Activated T-helper 1 cell treated with anti-CD3 and anti-CD28 coated beads, Interleukin-12 subunit alpha, Interleukin-12 subunit beta, Interleukin-2, Interleukin-4 antibody, amounts not matched to agents 30 ng/mL and 10 ng/mL and 1 ng/mL, durations not matched to agents 14 hours and 24 hours and 36 hours (primary cell): ENCODE measurements around the gene URI1. TPM values are rescaled to one million over a fixed set of nuclear protein-coding genes. Genes with fewer than 3 reads are reported as not detected.
"Not testable (repeated sequence)": the region's sequence is repeated elsewhere in the genome, so short reads cannot be mapped to it uniquely, and the experiment has no call there.

Source experiments
- DNase-seq: peaks from one replicate; pipeline ENCODE4 v3.0.0; 2021; ENCODE audit warnings: low spot score
- H3K27ac Mint-ChIP-seq: one replicate; pipeline ENCODE4 v1.8.0; 2021; ENCODE audit warnings: mild to moderate bottlenecking, mixed read lengths
- H3K27me3 Mint-ChIP-seq: one replicate; pipeline ENCODE4 v1.8.0; 2022; ENCODE audit warnings: mild to moderate bottlenecking, moderate library complexity, mixed read lengths; ENCODE audit not compliant: insufficient read depth
- H3K36me3 Mint-ChIP-seq: one replicate; pipeline ENCODE4 v1.8.0; 2021; ENCODE audit warnings: low read depth, mixed read lengths
- H3K4me1 Mint-ChIP-seq: one replicate; pipeline ENCODE4 v1.8.0; 2021; ENCODE audit warnings: low read depth, mixed read lengths
- H3K4me3 Mint-ChIP-seq: one replicate; pipeline ENCODE4 v1.8.0; 2021; ENCODE audit warnings: mild to moderate bottlenecking, moderate library complexity, mixed read lengths
- H3K9me3 Mint-ChIP-seq: one replicate; pipeline ENCODE4 v1.8.0; 2021; ENCODE audit warnings: mixed read lengths
- intact Hi-C: fragments of 100-400 bp; cut with micrococcal nuclease; formaldehyde crosslinking; loops from one replicate; pipeline ENCODE4 v1.15.1; 2024
- total RNA-seq: library from RNA; stranded (reverse); gene quantifications from 2 replicates; pipeline ENCODE4 v1.2.3, GENCODE V29; 2022

The URI1 gene
- total RNA-seq, 1 donor from 2014 or later: 62.9 TPM

DNA sequence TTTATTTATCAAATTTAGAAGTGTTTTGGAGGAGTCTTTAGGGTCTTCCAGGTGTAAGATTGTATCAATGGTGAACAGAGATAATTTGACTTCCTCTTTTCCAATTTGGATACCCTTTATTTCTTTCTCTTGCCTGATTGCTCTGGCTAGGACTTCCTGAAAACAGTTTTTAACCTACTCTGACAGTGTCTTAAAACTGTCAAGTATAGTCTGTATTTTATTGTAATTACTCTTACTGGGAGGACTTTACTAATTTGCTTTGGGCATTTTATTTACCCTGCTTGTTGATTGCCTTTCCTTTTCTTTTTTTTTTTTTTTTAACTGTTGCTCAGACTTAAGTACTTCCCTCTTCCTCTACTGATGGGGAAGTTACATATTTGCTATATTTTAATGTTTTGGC lies 81.3 kb downstream of the URI1 start:
- Mint-ChIP-seq H3K36me3 (peaks cover 21% of the 10 kb centered on the region), H3K27me3 (no peaks in the 10 kb centered on the region), H3K9me3 (no peaks in the 10 kb centered on the region), H3K4me1 (peaks cover 7% of the 10 kb centered on the region), H3K27ac (no peak overlapping the region), H3K4me3 (no peak overlapping the region)
- no peak for DNase-seq
- intact Hi-C loops: no loop called here

DNA sequence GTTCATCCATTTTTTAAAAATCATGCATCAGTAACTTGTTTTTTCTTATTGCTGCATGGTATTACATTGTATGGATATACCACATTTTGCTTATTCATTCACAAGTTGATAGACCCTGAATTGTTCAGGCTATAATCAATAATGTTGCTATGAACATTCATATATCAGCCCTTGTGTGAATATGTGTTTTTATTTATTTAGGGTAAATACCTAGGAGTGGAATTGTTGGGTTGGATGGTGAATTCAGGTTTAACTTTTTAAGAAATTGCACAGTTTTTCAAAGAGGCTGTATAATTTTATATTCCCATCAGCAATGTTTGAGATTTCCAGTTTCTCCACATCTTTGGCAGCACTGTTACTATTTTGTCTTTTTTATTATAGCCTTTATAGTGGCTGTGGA lies 82.1 kb downstream of the URI1 start:
- intact Hi-C loops: no loop called here
- no peak overlapping the region for H3K27ac Mint-ChIP-seq
- H3K4me1 Mint-ChIP-seq: peaks cover 11% of the 10 kb centered on the region
- H3K9me3 Mint-ChIP-seq: no peaks in the 10 kb centered on the region
- H3K27me3 Mint-ChIP-seq: no peaks in the 10 kb centered on the region
- peaks cover 19% of the 10 kb centered on the region for H3K36me3 Mint-ChIP-seq
- no peak for DNase-seq
- no peak overlapping the region for H3K4me3 Mint-ChIP-seq

- H3K36me3 Mint-ChIP-seq: peaks cover 42% of the 10 kb centered on the region
- no peak overlapping the region for H3K4me3 Mint-ChIP-seq
- no peaks in the 10 kb centered on the region for H3K27me3 Mint-ChIP-seq
- intact Hi-C loops: no loop called here
- H3K27ac Mint-ChIP-seq: no peak overlapping the region
- DNase-seq: no peak
- H3K4me1 Mint-ChIP-seq: peaks cover 32% of the 10 kb centered on the region
- peaks cover 9% of the 10 kb centered on the region for H3K9me3 Mint-ChIP-seq
Measured at GRCh38 chr19:30026933-30027332, 84.9 kb downstream of the URI1 start.

DNA sequence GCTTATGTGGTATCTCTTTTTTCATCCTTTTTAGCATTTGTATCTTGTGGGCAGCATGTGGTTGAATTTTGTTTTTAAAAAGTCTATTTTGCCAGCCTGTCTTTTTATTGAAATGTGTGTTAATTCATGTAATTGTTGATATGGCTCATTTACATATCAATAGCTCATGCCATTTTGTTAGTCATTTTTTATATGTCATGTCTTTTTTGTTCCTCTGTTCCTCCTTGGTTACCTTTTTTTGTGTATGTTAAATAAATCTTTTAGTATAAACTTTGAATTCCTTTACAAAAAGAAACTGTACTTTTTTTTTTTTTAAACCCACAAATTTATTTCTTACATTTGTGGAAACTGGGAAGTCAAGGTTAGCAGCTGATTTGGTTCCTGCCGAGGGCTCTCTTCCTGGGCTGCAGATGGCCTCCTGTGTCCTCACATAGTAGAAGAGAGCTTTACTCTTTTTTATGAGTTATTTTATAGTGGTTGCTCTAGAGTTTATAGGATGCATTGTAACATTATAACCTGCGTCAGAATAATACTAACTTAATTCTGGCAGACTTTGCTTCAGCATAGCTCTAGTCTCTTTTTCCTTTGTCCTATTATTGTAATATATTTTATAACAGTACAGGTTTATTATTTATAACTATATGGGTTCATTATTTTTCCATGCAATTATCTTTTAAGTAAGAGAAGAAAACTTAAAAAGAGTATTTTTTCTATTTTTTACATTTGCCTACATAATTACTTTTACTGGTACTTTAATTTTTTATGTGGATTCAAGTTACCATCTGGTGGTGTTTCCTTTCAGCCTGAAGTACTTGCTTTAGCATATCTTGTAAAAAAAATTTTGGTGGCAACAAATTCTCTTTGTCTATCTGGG lies 86.3 kb downstream of the URI1 start:
- no peak overlapping the region for H3K27ac Mint-ChIP-seq
- no peak overlapping the region for H3K4me3 Mint-ChIP-seq
- DNase-seq: no peak
- peaks cover 21% of the 10 kb centered on the region for H3K9me3 Mint-ChIP-seq
- peaks cover 49% of the 10 kb centered on the region for H3K36me3 Mint-ChIP-seq
- no peaks in the 10 kb centered on the region for H3K27me3 Mint-ChIP-seq
- H3K4me1 Mint-ChIP-seq: peaks cover 32% of the 10 kb centered on the region
- intact Hi-C loops: no loop called here

- Mint-ChIP-seq H3K9me3 (peaks cover 27% of the 10 kb centered on the region), H3K4me1 (peaks cover 32% of the 10 kb centered on the region), H3K27me3 (no peaks in the 10 kb centered on the region), H3K27ac (no peak overlapping the region), H3K36me3 (peaks cover 51% of the 10 kb centered on the region), H3K4me3 (no peak overlapping the region)
- intact Hi-C loops: no loop called here
- no peak for DNase-seq
Measured at GRCh38 chr19:30028992-30029343, 86.9 kb downstream of the URI1 start.

DNA sequence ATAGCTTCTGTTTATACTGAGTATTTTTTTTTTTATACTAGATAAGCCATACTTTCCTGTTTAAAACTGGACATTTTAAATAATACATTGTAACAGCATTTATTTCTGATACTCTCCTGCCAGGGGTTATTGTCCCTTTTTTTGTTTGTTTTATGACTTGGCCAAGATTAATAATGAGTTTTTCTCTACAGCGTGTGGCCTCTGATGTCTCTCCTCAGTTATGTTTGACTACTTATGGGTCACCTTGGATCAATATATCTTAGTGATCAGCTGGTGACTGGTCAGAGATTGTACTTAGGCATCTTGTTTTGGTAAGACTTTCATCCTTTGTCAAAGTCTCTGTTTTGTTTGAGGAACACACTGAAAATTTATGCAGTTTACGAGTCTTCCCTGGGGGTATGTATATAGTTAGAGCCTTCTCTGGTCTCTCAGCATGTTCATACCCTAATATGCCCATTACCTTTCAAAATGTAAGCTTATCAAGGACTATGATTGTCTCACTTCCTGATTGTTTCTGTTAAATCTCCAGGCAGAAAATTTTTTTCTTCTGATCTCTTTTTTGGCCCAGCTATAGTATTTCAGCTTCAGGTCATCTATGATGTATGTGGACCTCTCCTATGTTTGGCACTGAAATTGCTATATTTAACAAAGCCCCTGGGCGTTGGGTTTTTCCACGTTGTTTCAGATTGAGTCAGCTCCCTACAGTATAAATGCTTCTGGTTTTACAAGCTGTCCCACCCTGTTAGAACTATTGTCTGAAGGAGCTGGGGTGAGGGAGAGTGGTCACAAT lies 87.9 kb downstream of the URI1 start:
- H3K4me3 Mint-ChIP-seq: peak overlapping the region; percentile 9
- H3K4me1 Mint-ChIP-seq: peaks cover 32% of the 10 kb centered on the region
- H3K9me3 Mint-ChIP-seq: peaks cover 37% of the 10 kb centered on the region
- H3K27me3 Mint-ChIP-seq: no peaks in the 10 kb centered on the region
- H3K36me3 Mint-ChIP-seq: peaks cover 60% of the 10 kb centered on the region
- DNase-seq: no peak
- H3K27ac Mint-ChIP-seq: peak overlapping the region; percentile 37
- intact Hi-C loops: loop anchor here (5.0 kb wide), 1 partner anchor 38 kb away; no protein-coding TSS in a partner anchor

DNA sequence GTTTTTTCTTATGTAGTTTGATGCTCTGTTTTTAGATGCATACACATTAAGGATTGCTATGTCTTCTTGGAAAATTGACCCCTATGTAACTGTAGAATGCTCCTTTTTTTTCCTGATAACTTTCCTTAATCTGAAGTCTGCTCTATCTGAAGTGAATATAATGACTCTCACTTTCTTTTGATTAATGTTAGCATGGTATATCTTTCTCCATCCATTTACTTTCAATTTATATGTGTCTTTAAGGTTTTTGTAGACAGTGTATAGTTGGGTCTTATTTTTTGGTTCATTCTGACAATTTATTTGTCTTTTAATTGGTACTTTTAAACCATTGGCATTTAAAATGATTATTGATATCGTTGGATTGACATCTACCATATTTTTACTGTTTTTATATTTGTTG lies 92.3 kb downstream of the URI1 start:
- intact Hi-C loops: loop anchor here (5.0 kb wide), 1 partner anchor 42 kb away; no protein-coding TSS in a partner anchor
- Mint-ChIP-seq H3K36me3 (peaks cover 75% of the 10 kb centered on the region), H3K27ac (no peak overlapping the region), H3K4me3 (no peak overlapping the region), H3K27me3 (no peaks in the 10 kb centered on the region), H3K9me3 (peaks cover 50% of the 10 kb centered on the region), H3K4me1 (peaks cover 19% of the 10 kb centered on the region)
- DNase-seq: no peak

DNA sequence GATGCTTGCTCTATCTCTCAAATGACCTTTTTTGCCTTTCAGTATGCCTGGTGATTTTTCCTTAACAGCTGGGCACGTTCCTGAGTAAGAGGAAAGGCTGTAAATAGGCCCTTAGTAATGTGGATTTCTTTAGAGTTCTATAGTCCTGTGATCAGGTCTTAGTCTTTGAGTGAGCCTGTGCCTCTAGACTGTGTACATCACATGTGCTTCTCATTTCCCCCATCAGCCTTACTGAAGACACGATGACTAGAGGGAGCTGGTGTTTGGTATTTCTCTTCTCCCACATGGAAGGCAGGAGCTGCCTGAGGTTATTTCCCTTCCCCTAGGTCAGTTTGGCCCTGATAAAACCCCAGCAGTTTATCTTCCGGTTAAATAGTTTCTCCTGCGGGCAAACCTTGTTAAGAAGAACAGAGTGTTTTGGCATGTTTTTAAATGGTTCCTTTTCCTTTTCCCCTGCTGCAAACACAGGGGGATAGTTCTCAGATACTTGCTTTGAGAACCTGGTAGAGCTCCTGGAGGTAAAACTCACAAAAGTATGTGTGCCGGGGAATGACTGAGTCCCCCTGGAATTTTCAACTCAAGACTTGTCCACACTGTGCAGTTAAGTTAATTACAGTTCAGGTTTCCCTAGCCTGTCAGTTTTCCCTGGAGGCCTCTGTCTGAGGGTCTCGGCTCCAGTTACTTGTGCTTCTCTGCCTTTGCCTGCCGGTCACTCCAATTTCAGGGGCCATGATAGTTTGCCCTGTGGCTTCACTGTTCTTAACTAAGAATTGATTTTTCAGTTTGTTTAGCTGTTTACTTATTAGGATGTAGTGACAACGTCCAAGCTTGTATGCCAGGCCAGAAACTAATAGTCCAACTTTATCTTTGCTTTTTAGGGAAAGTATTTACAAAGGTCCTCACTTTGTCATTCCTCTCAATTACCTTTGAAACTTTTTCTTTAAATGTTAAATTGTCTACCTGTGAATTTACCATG lies 94.4 kb downstream of the URI1 start:
- peaks cover 44% of the 10 kb centered on the region for H3K9me3 Mint-ChIP-seq

GRCh38 chr19:30037835-30038234 lies 95.8 kb downstream of the URI1 start:
- Mint-ChIP-seq H3K36me3 (peaks cover 54% of the 10 kb centered on the region), H3K9me3 (peaks cover 34% of the 10 kb centered on the region), H3K4me1 (no peaks in the 10 kb centered on the region), H3K27ac (no peak overlapping the region), H3K4me3 (no peak overlapping the region), H3K27me3 (no peaks in the 10 kb centered on the region)
- intact Hi-C loops: no loop called here
- no peak for DNase-seq

More for the DNA sequence above, 94.4 kb downstream of the URI1 start:
- Mint-ChIP-seq H3K27ac (no peak overlapping the region), H3K4me1 (no peaks in the 10 kb centered on the region), H3K36me3 (peaks cover 63% of the 10 kb centered on the region), H3K4me3 (no peak overlapping the region), H3K27me3 (no peaks in the 10 kb centered on the region)
- intact Hi-C loops: no loop called here
- no peak for DNase-seq

DNA sequence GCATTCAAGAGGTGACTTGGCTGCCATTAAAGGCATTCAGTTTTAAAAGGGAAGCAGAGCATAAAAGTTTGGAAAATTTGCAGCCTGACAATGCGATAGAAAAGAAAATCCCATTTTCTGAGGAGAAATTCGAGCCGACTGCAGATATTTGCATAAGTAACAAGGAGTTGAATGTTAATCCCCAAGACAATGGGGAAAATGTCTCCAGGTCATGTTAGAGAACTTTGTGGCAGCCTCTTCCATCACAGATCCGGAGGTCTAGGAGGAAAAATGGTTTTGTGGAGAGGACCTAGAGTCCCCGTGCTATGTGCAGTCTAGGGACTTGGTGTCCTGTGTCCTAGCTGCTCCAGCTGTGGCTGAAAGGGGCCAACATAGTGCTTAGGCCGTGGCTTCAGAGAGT lies 99.9 kb downstream of the URI1 start:
- H3K9me3 Mint-ChIP-seq, H3K4me1 Mint-ChIP-seq, DNase-seq, intact Hi-C loops, H3K27ac Mint-ChIP-seq, H3K4me3 Mint-ChIP-seq, H3K27me3 Mint-ChIP-seq: not testable (repeated sequence)
- peaks cover 24% of the 10 kb centered on the region for H3K36me3 Mint-ChIP-seq

GRCh38 chr19:30043008-30043407 lies 101.0 kb downstream of the URI1 start:
- H3K4me3 Mint-ChIP-seq, H3K27me3 Mint-ChIP-seq, intact Hi-C loops, H3K4me1 Mint-ChIP-seq, H3K27ac Mint-ChIP-seq, H3K9me3 Mint-ChIP-seq, DNase-seq: not testable (repeated sequence)
- peaks cover 13% of the 10 kb centered on the region for H3K36me3 Mint-ChIP-seq
